GM19099 (cell line): ENCODE data around the gene NPBWR2.

Experiments
- POLR2A ChIP-seq: IDR thresholded peaks from 3 replicates; pipeline ENCODE4 v1.6.1; 2011; ENCODE audit warnings: low read depth; ENCODE audit not compliant: insufficient read length; ENCODE audit errors: extremely low read depth

NPBWR2 gene

GRCh38 chr20:64083804-64084684 lies 23.3 kb downstream of the NPBWR2 start, which contains the start of gene LKAAEAR1:
TSS of gene LKAAEAR1 (minus strand) at chr20:64084398. CDS start at chr20:64084219, 179 bp downstream.
- no peak for TF ChIP-seq POLR2A

GRCh38 chr20:64083378-64083803 lies 24.0 kb downstream of the NPBWR2 start:
- no peak for TF ChIP-seq POLR2A

DNA sequence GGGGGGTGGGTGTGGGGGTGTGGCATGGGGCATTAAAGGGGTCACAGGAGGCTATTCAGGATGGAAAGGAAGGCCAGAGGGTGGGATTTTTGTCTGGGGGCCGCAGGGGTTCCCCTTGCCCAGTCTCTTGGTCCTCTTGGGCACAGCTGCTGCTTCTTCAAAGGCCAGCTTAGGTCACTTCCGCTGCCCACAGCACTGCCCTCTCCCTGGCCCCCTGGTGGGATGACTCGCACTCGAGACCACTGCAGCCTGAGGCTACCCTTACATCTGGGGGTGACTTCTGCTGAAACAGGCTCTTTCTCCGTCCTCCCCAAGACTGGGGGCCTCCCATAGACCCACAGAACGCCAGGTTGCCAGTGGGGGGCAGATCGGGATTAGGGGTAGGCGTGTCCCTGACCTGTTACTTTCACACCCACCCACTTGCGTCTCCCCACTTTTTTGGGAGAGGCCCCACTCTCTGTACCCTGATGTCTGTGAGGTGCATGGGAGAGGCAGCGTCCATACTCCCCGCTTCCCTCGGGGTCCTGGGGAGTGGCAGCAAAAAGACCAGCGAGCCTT lies 24.5 kb downstream of the NPBWR2 start:
- no peak for TF ChIP-seq POLR2A

GRCh38 chr20:64082126-64082731 lies 25.1 kb downstream of the NPBWR2 start:
- no peak for TF ChIP-seq POLR2A

GRCh38 chr20:64081624-64081964 lies 25.8 kb downstream of the NPBWR2 start:
- no peak for TF ChIP-seq POLR2A

DNA sequence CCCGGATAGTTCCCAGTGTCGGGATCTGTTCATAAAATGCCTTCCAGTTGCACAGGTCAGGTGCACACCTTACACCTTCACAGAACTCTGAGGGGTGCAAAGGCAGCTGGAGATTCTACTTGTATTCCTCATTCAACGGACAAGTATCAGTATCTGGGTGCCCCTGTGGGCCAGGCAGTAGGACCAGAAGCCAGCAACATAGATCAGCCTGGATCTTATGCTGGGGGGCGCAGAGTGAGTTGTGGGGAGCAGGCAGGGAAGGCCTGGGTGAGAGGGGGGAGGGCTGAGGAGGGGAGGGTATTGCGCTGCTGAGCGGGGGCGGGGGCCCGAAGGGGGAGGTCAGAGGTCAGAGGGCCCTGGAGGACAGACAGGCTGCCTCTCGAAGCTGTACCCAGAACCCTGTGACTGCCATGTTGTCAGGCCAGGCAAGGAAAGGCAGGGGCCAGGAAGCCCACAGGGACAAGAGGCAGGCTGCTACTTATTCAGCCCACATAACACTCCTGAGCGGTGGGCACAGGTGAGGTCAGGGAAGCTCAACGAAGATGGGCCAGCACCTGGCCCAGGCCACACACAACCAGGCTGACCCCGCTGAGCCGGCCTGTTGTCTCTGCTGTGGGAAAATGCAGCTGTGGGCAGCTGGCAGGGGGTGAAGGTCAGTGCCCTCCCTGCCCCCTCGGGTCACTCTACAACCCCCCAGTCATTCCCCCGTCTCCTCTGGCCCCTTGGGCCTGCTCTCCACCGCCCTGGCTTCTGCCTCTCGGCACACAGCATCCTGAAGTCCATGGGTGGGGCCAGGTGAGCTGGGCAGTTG lies 26.3 kb downstream of the NPBWR2 start:
- TF ChIP-seq POLR2A: no peak

GRCh38 chr20:64080013-64080812 lies 27.2 kb downstream of the NPBWR2 start, which contains the start of gene OPRL1:
TSS of gene OPRL1 (plus strand) at chr20:64080082. CDS start at chr20:64092721, 12,639 bp downstream.
- peak; percentile 5 for TF ChIP-seq POLR2A

GRCh38 chr20:64079273-64080012 lies 27.9 kb downstream of the NPBWR2 start, which contains the start of gene RGS19:
TSS of gene RGS19 (minus strand) at chr20:64079518. CDS start at chr20:64076886, 2,632 bp downstream.
- peak; percentile 58 for TF ChIP-seq POLR2A

GRCh38 chr20:64078934-64079272 lies 28.5 kb downstream of the NPBWR2 start:
- TF ChIP-seq POLR2A: no peak

DNA sequence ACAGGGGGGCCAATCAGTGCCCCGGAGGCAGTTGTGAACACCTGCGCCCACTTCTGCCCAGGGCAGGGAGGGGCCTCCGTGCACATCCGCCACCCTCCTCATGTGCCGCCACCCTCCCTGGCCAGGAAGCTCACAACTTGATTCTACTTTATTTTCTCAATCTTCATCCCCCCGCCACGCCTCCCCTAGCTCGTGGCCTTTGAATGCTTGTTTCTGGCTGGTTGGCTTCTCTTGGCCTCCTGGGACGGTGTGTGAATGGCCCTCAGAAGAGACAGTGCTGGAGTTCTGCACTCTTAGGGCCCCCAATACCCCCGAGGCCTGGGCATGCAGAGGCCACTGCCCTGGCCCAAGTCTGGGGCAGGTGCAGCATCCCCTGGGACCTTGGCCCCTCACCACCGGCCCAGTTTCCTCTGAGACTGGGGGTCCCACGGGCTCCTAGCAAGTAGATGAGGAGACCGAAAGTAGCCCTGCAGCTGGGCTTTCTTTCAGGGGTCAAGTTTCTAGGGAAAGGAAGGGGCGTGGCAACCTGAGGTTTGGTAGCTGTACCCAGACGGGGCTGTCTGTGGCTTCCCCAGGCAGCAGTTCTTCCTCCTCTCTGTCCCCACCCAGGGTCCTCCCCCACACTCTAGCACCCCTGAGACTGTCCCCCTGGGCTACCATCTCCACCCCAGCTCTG lies 29.4 kb downstream of the NPBWR2 start:
- peak; percentile 22 for TF ChIP-seq POLR2A

- peak; percentile 17 for TF ChIP-seq POLR2A
Measured at GRCh38 chr20:64077541-64077875, 29.9 kb downstream of the NPBWR2 start.

DNA sequence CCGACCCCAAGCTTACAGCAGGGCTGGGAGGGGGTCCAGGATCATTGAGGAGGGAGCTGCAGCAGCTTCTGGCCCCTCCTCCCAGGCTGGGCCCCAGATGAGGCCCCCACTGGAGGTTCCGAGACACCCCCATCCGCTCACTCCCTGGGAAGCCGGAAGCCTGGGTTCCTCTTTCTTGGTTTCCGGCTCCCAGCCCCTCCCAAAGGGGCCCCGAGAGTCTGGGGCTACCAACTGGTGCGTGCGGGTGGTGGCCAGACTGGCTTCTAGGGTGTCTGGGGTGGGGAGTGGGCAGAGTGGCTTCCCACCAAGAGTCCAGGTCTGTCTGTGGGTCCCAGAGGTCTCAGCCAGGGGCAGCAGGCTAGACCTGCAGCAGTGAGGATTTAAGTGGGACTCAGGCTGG lies 30.3 kb downstream of the NPBWR2 start:
- peak; percentile 22 for TF ChIP-seq POLR2A
